ENCODE results near the gene SH2D7.

Gene SH2D7

DNA sequence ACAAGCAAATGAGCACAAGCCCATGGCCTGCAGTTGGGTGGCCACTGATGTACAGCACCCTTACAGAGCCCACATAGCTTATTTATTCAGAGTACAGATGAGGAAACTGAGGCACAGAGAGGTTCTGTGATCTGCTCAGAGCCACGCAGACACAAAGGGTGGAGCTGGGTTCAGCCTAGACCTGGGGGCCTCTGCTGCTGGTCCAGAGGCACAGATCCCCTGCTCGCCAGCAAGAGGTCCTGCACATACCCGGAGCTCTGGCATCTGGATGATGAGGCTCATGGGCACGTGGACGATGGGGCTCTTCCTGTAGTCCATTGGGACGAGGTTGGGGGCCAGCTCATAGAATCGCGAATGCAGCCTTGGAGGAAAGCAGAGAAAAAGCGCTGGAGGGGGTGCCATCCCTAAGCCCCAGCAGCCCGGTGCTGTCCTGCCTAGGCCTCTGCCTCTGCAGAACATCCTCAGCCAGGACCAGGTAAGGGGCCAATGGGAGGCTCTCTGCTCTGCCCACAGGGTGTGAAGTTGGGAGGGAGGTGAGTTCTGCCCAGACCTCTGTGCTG, 18.6 kb downstream of the SH2D7 start:
- no peak overlapping the region for H3K27ac ChIP-seq
- TF ChIP-seq CTCF (IDR thresholded peaks at IDR 0.05) (no peak), ZFX (IDR thresholded peaks at IDR 0.05; ENCODE audit: borderline replicate concordance) (no peak)

DNA sequence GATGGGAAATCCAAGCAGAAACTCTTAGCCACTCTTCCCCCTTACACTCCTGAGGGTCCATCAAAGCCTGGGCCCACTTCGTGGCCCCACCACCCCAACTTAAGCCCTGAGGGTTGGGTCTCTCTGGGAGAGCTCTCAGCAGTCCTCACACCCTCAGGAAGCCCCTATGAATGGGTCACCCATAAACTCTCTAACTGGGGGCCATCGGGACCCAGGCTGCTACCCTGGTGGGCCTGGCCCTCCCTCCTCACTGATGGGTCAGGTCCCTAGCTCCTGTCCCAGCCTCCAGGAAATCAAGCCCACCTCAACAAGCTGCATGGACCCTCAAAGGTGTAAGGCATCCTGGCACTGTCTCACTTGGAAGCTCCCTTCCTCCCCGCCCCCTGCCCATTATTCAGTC, 19.4 kb downstream of the SH2D7 start:
- TF ChIP-seq CTCF (IDR thresholded peaks at IDR 0.05) (no peak), ZFX (IDR thresholded peaks at IDR 0.05; ENCODE audit: borderline replicate concordance) (no peak)
- H3K27ac ChIP-seq, result no peak overlapping the region

DNA sequence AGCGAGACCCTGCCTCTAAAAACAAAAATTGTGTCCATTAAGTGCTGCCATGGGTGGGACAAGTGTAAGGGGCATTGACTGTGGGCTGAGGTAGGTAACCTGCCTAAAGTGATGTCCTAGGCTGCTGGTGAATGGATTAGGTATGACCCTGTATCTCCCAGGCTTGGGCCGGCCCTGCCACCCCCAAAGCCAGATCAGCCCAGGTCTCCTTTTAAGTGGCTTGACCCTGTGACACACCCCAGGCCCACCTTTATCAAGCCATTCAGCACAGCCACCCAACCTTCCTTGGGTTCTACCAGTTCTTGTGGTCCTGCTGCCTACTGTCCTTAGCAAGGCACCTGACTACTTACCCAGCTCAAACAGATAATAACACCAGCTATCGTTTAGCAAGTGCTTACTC, 20.2 kb downstream of the SH2D7 start:
- TF ChIP-seq CTCF (IDR thresholded peaks at IDR 0.05), result no peak
- TF ChIP-seq ZFX (IDR thresholded peaks at IDR 0.05; ENCODE audit: borderline replicate concordance), result no peak
- H3K27ac ChIP-seq, result no peak overlapping the region

- no peak for TF ChIP-seq ZFX (IDR thresholded peaks at IDR 0.05; ENCODE audit: borderline replicate concordance)
- TF ChIP-seq CTCF (IDR thresholded peaks at IDR 0.05), result no peak
- H3K27ac ChIP-seq, result no peak overlapping the region
Measured at GRCh38 chr15:78120523-78120922, 28.2 kb downstream of the SH2D7 start.

GRCh38 chr15:78125267-78125666, 32.9 kb downstream of the SH2D7 start:
- TF ChIP-seq ZFX (IDR thresholded peaks at IDR 0.05; ENCODE audit: borderline replicate concordance) (no peak), CTCF (IDR thresholded peaks at IDR 0.05) (no peak)
- H3K27ac ChIP-seq, result no peak overlapping the region

DNA sequence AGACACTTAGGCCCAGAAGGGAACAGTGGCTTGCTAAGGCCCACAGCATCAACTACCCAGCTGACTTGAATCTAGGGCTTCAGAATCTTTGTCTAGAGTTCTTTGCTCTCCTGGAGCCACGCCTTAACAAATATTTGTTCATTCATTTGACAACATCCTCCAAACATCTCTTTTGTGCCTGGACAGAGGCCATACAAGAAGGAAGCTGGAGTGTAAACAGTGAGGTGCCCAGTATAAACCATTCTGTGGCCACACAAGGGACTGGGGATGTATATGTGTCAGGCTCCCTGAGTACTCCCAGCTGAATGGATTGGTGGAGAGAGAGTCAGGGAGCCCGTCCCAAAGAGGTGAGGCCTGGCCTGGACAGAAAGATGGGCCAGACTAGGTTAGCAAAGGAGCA, 35.5 kb downstream of the SH2D7 start:
- peak overlapping the region; percentile 71 for H3K27ac ChIP-seq
- TF ChIP-seq ZFX (IDR thresholded peaks at IDR 0.05; ENCODE audit: borderline replicate concordance) (no peak), CTCF (IDR thresholded peaks at IDR 0.05) (no peak)

DNA sequence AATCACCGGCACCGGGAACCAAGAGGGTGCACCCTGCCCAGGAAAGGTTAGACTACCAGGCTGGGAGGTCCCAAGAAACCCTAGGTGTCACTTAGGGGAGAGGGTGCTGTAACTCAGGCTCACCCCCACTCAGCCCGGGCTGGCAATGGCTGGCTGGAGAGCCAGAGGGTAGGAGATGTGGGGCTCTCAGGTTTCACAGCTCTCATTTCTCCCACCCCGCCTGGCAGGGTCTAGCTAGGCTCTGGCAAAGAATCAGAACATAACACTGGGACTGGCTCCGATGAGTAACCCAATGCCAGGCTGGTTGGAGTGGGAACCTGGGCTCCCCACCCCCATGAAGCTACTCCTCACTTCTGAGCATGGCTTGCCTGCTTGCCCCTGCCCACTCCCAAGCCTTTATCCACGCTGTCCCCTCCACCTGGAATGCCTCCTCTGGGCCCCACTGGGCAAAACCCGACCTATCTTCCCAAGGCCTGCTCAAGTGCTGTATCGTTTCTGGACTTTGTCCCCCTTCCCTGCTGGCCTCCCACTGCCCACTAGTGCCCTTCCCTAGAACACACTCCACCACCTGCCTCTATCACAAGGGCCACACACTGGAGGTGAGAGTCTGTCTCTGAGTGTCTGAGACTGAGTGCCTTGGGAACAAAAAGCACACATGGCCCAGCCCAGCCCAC, 36.9 kb downstream of the SH2D7 start:
- no peak overlapping the region for H3K27ac ChIP-seq

More for the DNA sequence above, 36.9 kb downstream of the SH2D7 start:
- TF ChIP-seq CTCF (IDR thresholded peaks at IDR 0.05) (no peak), ZFX (IDR thresholded peaks at IDR 0.05; ENCODE audit: borderline replicate concordance) (no peak)
